Vagina (tissue), 2 donors: ENCODE measurements around the gene CXCL12. TPM values are rescaled to one million over a fixed set of nuclear protein-coding genes. Genes with fewer than 3 reads are reported as not detected.

Experiments used
- DNase-seq, 2 donors: peaks; one replicate each; pipeline ENCODE4 v3.0.0-alpha.2; 2017; ENCODE audit errors: extremely low spot score in 2 of 2
- H3K27ac ChIP-seq: fragments of 200-600 bp; sonication (generic); one replicate; pipeline ENCODE4 v1.5.1; 2019
- H3K27me3 ChIP-seq: fragments of 200-600 bp; sonication (generic); one replicate; pipeline ENCODE4 v1.5.1; 2019
- H3K36me3 ChIP-seq, 2 donors: fragments of 200-600 bp; sonication (generic); one replicate each; pipeline ENCODE4 v1.5.1; 2017 to 2019
- H3K4me1 ChIP-seq: fragments of 200-600 bp; sonication (generic); one replicate; pipeline ENCODE4 v1.5.1; 2019
- H3K4me3 ChIP-seq, 2 donors: fragments of 200-600 bp; sonication (generic); 1 replicate in 1 of 2; 2 replicates in 1 of 2; pipeline ENCODE4 v1.5.1; 2016 to 2019
- H3K9me3 ChIP-seq: fragments of 200-600 bp; sonication (generic); one replicate; pipeline ENCODE4 v1.5.1; 2019
- POLR2A ChIP-seq, 2 donors: fragments of 450-650 bp; IDR thresholded peaks; one replicate each; pipeline ENCODE4 v1.6.1; 2017; ENCODE audit warnings: antibody characterized with exemption in 2 of 2, mild to moderate bottlenecking in 2 of 2, moderate library complexity in 2 of 2
- POLR2AphosphoS5 ChIP-seq, 2 donors: sonication (generic); formaldehyde crosslinking; IDR thresholded peaks; one replicate each; pipeline ENCODE4 v1.9.0; 2017; ENCODE audit warnings: antibody characterized with exemption in 2 of 2, mild to moderate bottlenecking in 2 of 2, low read depth in 1 of 2; ENCODE audit not compliant: insufficient read depth in 1 of 2
- intact Hi-C: fragments of 100-400 bp; cut with DNase I; formaldehyde crosslinking; loops from one replicate; pipeline ENCODE4 v1.15.1; 2023
- total RNA-seq: library from RNA; depleted of rRNA; stranded (reverse); fragments of >200 nt; gene quantifications from one replicate; pipeline ENCODE4 v1.2.3, GENCODE V29; 2016
- TF ChIP-seq, protein P1 (sequence below), 3 experiments: fragments of 450-650 bp in 2 of 3; fragments of 200-600 bp in 1 of 3; sonication (generic) in 1 of 3; IDR thresholded peaks; one replicate each; pipeline ENCODE4 v1.5.1; 2017 to 2019; ENCODE audit warnings: antibody characterized with exemption in 3 of 3, mild to moderate bottlenecking in 2 of 3, moderate library complexity in 2 of 3

CXCL12 gene
- 112 TPM for total RNA-seq

DNA sequence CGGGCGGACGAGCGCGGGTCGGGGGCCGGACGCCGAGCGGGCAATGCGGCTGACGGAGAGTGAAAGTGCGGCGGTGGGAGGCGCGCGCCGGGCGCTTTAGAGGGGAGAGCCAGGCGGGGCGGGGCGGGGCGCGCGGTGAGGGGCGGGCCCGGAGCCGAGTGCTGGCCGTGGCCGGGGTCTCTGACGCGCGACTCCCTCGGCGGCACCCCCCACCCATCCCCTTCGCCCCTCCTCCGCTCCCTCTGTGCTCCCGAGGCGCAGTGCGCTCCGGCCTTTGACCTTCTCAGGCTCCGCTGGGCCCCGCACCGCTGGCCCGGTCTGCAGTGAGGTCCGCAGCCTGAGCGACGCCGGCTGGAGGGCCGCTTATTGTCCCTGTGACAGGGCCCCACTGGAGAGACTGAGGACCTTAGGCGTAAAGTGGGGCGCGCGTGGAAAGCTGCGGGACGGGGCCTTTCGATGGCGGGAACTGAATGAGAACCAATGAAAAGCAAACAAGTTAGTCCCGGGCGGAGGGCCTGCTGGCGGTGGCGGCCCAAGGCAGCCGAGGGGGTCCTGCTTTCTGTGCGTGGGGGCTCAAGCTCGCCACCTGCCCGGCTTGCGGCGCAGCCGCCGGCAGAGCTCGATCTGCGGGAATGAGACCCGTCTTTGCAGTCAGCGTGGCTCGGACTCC, at the start of gene CXCL12:
TSS of gene CXCL12 (minus strand) at position 72 of the 670 bp plus-strand sequence. CDS start 92 bp downstream, outside the sequence.
- Histone ChIP-seq H3K9me3 (no peaks in the 10 kb centered on the region), H3K27me3 (no peaks in the 10 kb centered on the region), H3K36me3 (no peaks in the 10 kb centered on the region), H3K4me3 (peak within 1 kb of the TSS; percentile 86), H3K27ac (peak within 1 kb of the TSS; percentile 79), H3K4me1 (peaks cover 28% of the 10 kb centered on the region)
- intact Hi-C loops, result loop anchor here (5.0 to 10.0 kb wide), 2 partner anchors 480 to 713 kb away; no protein-coding TSS in a partner anchor
- peak in 1 of 2 donors; percentile 65 for DNase-seq
- TF ChIP-seq POLR2AphosphoS5 (IDR thresholded peaks at IDR 0.05; ENCODE audit: insufficient read depth in 1 of 2, low read depth in 1 of 2), result peak in 1 of 2 donors; percentile 21
- no peak for TF ChIP-seq POLR2A (IDR thresholded peaks at IDR 0.05)
- TF ChIP-seq, protein P1, sequence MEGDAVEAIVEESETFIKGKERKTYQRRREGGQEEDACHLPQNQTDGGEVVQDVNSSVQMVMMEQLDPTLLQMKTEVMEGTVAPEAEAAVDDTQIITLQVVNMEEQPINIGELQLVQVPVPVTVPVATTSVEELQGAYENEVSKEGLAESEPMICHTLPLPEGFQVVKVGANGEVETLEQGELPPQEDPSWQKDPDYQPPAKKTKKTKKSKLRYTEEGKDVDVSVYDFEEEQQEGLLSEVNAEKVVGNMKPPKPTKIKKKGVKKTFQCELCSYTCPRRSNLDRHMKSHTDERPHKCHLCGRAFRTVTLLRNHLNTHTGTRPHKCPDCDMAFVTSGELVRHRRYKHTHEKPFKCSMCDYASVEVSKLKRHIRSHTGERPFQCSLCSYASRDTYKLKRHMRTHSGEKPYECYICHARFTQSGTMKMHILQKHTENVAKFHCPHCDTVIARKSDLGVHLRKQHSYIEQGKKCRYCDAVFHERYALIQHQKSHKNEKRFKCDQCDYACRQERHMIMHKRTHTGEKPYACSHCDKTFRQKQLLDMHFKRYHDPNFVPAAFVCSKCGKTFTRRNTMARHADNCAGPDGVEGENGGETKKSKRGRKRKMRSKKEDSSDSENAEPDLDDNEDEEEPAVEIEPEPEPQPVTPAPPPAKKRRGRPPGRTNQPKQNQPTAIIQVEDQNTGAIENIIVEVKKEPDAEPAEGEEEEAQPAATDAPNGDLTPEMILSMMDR (IDR thresholded peaks at IDR 0.05), result no peak

DNA sequence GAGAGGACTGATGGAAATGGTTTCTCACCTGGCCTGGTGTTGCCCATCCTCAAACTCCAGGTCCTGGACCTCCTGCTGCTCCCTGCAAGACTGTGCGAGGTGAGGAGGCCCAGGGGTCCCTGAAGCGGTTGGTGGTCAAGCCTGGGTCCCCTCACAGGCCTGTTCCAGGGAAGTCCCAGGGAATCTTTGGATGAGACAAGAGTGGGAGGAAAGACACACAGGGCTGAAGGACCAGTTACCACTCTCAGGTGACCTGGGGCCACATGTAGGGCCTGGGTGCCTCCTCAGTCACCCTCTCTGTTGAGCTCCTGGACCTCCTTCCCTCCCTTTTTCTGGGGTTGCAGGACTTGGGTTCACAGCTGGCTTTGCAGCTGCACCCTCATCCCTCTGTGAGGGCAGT, 42.6 kb upstream of the CXCL12 start:
- Histone ChIP-seq H3K4me3 (no peak overlapping the region), H3K4me1 (no peaks in the 10 kb centered on the region), H3K36me3 (no peaks in the 10 kb centered on the region), H3K9me3 (no peaks in the 10 kb centered on the region), H3K27me3 (no peaks in the 10 kb centered on the region), H3K27ac (no peak overlapping the region)
- TF ChIP-seq, protein P1 (IDR thresholded peaks at IDR 0.05), result no peak
- TF ChIP-seq POLR2A (IDR thresholded peaks at IDR 0.05) (no peak), POLR2AphosphoS5 (IDR thresholded peaks at IDR 0.05; ENCODE audit: insufficient read depth in 1 of 2, low read depth in 1 of 2) (no peak)
- DNase-seq, result no peak
- intact Hi-C loops, result no loop called here

DNA sequence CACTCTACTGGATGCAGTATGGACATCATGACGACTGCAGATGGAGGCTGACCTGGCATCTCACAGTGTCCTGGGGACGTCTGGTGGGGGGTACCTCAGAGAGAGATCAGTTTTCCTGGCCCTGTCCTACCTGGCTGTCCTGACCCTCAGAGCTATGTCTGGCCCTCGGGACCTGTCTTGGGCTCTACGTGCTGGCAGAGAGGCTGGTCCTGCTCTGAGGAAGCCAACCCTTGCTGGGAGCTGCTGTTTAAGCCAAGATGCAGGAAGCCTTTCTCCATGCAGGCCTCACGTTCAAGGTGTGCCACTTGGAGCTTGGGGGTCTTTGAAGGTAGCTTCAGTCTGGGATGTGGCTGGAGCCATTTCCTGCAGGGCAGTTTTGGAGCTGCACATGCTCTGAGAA, 42.1 kb upstream of the CXCL12 start:
- Histone ChIP-seq H3K4me3 (no peak overlapping the region), H3K27me3 (no peaks in the 10 kb centered on the region), H3K4me1 (no peaks in the 10 kb centered on the region), H3K36me3 (no peaks in the 10 kb centered on the region), H3K9me3 (no peaks in the 10 kb centered on the region), H3K27ac (no peak overlapping the region)
- peak in 1 of 2 donors; percentile 75 for DNase-seq
- intact Hi-C loops, result no loop called here
- TF ChIP-seq POLR2A (IDR thresholded peaks at IDR 0.05) (no peak), POLR2AphosphoS5 (IDR thresholded peaks at IDR 0.05; ENCODE audit: insufficient read depth in 1 of 2, low read depth in 1 of 2) (no peak)
- TF ChIP-seq, protein P1 (IDR thresholded peaks at IDR 0.05), result no peak

DNA sequence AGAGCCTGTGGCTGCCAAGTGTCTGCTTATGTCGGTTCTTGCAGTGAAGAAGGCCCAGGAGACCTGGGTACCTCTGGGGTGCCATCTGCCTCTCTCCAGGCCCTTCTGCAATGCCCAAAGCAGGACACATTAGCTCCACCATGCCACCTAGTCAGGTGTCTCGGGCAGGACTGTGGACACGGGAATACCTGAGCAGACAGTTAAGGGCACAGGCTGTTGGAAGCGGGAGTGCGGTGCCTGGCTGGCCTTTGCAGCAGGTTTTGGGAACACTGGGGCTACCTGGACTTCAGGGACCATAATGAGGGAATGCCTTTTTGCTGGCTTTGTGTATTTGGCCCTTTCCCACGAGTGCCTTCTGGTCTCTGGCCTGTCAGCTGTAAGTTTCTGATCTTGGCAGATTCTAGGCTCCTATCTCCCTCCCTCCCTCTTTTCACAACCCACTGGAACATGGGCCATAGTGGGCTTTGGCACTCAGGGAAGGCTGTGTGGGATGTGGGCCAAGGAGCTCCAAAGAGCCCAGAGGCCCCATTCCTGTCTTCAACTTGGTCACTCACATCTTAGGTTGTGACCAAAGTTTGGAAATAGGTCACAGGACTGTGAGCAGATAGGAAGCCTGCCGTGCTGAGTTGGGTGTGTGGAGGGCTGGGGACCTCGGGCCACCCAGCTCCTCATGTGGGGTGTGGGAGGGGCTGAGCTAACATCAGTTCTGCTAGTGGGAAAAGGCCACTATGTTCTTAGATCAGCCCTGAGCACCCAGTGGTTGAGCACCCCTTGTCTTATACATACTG, 41.5 kb upstream of the CXCL12 start:
- H3K4me3 ChIP-seq, result no peak overlapping the region
- intact Hi-C loops, result no loop called here
- DNase-seq, result peak in 1 of 2 donors; percentile 70

More for the DNA sequence above, 41.5 kb upstream of the CXCL12 start:
- H3K27me3 ChIP-seq, result no peaks in the 10 kb centered on the region
- no peaks in the 10 kb centered on the region for H3K36me3 ChIP-seq
- H3K27ac ChIP-seq, result no peak overlapping the region
- H3K9me3 ChIP-seq, result no peaks in the 10 kb centered on the region
- no peaks in the 10 kb centered on the region for H3K4me1 ChIP-seq
- TF ChIP-seq POLR2AphosphoS5 (IDR thresholded peaks at IDR 0.05; ENCODE audit: insufficient read depth in 1 of 2, low read depth in 1 of 2) (no peak), POLR2A (IDR thresholded peaks at IDR 0.05) (no peak)
- TF ChIP-seq, protein P1 (IDR thresholded peaks at IDR 0.05), result no peak
